Measurements from ENCODE around the gene CCDC9B.

GRCh38 chr15:40303576-40303975 lies 37.2 kb downstream of the CCDC9B start:
- TF ChIP-seq EZH2phosphoT487 (IDR thresholded peaks at IDR 0.05; ENCODE audit: low read length), result no peak
- TF ChIP-seq, protein P1, sequence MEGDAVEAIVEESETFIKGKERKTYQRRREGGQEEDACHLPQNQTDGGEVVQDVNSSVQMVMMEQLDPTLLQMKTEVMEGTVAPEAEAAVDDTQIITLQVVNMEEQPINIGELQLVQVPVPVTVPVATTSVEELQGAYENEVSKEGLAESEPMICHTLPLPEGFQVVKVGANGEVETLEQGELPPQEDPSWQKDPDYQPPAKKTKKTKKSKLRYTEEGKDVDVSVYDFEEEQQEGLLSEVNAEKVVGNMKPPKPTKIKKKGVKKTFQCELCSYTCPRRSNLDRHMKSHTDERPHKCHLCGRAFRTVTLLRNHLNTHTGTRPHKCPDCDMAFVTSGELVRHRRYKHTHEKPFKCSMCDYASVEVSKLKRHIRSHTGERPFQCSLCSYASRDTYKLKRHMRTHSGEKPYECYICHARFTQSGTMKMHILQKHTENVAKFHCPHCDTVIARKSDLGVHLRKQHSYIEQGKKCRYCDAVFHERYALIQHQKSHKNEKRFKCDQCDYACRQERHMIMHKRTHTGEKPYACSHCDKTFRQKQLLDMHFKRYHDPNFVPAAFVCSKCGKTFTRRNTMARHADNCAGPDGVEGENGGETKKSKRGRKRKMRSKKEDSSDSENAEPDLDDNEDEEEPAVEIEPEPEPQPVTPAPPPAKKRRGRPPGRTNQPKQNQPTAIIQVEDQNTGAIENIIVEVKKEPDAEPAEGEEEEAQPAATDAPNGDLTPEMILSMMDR (IDR thresholded peaks at IDR 0.05; ENCODE audit: low read length), result no peak
- no peak for TF ChIP-seq EZH2 (optimal IDR thresholded peaks at IDR 0.05; ENCODE audit: low read depth, low read length)
